ENCODE results near the gene TTC31.

DNA sequence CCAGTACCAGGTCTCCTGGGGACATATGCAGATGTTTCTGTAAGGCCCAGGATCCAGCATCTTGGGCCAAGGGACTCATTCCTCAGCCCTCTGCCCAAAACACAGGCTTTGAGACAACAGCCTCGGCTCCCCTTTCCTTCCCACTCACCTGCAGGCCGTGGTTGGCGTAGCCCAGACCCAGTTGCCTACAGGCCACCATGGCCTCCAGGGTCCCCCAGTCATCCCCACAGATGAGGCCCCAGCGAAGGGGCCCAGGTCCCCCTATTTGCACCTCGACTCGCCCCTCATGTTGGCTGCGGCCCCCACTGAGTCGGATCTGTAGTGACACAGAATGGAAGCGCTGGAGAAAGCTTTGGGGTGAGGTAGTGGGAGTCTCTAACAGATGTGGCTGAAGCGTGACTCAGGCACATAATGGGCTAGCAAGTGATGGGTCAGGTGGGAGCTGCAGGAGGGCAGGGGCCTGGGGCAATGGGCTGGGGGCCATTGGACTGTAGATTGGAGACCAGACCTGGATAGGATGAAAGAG is 52.6 kb downstream of the TTC31 start:
- TF ChIP-seq, protein P1, sequence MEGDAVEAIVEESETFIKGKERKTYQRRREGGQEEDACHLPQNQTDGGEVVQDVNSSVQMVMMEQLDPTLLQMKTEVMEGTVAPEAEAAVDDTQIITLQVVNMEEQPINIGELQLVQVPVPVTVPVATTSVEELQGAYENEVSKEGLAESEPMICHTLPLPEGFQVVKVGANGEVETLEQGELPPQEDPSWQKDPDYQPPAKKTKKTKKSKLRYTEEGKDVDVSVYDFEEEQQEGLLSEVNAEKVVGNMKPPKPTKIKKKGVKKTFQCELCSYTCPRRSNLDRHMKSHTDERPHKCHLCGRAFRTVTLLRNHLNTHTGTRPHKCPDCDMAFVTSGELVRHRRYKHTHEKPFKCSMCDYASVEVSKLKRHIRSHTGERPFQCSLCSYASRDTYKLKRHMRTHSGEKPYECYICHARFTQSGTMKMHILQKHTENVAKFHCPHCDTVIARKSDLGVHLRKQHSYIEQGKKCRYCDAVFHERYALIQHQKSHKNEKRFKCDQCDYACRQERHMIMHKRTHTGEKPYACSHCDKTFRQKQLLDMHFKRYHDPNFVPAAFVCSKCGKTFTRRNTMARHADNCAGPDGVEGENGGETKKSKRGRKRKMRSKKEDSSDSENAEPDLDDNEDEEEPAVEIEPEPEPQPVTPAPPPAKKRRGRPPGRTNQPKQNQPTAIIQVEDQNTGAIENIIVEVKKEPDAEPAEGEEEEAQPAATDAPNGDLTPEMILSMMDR (IDR thresholded peaks at IDR 0.05) = no peak
- TF ChIP-seq POLR2AphosphoS5 (IDR thresholded peaks at IDR 0.05; ENCODE audit: low read depth, low read length) = no peak

Measured in Panc1 (cell line).